HepG2 (cell line): ENCODE results near the gene VCAN. TPM values are rescaled to one million over a fixed set of nuclear protein-coding genes. Genes with fewer than 3 reads are reported as not detected.

Experiments used
- ATF1 ChIP-seq: IDR thresholded peaks from 2 replicates; pipeline ENCODE4 v1.6.1; 2016; ENCODE audit warnings: mild to moderate bottlenecking, control low read depth
- DDIT3 ChIP-seq: sonication (generic); formaldehyde crosslinking; IDR thresholded peaks from 2 replicates; pipeline ENCODE4 v1.4.0; 2020; ENCODE audit warnings: mild to moderate bottlenecking, missing genetic modification reagents
- HNF1A ChIP-seq, 2 experiments: sonication (generic) in 1 of 2; formaldehyde crosslinking in 1 of 2; IDR thresholded peaks; 2 replicates each; pipeline versions ENCODE4 v1.4.0 to v1.6.1; 2016 to 2020; ENCODE audit warnings: borderline replicate concordance in 1 of 2, low read depth in 1 of 2, mild to moderate bottlenecking in 1 of 2, missing genetic modification reagents in 1 of 2
- HNF4G ChIP-seq, 2 experiments: sonication (generic) in 1 of 2; formaldehyde crosslinking in 1 of 2; IDR thresholded peaks; 2 replicates each; pipeline versions ENCODE4 v1.4.0 to v1.6.1; 2011 to 2020; ENCODE audit warnings: borderline replicate concordance in 2 of 2, low read depth in 2 of 2, mild to moderate bottlenecking in 2 of 2, low read length in 1 of 2, missing genetic modification reagents in 1 of 2, moderate library complexity in 1 of 2
- IKZF1 ChIP-seq: fragments of 450-650 bp; IDR thresholded peaks from 2 replicates; pipeline ENCODE4 v1.7.1; 2016
- RBM39 ChIP-seq: fragments of 200-400 bp; formaldehyde crosslinking; IDR thresholded peaks from one replicate; pipeline ENCODE4 v1.6.1; 2018; ENCODE audit warnings: antibody characterized with exemption, mild to moderate bottlenecking, low read depth, low read length; ENCODE audit not compliant: poor library complexity, severe bottlenecking
- SOX6 ChIP-seq, 2 experiments: fragments of 450-650 bp in 1 of 2; sonication (generic) in 1 of 2; formaldehyde crosslinking in 1 of 2; IDR thresholded peaks; 2 replicates each; pipeline versions ENCODE4 v1.4.0 to v1.6.1; 2017 to 2020; ENCODE audit warnings: antibody characterized with exemption in 1 of 2, mild to moderate bottlenecking in 1 of 2, missing genetic modification reagents in 1 of 2
- ZFP91 ChIP-seq: sonication (generic); formaldehyde crosslinking; IDR thresholded peaks from 2 replicates; pipeline ENCODE4 v1.9.0; 2022; ENCODE audit warnings: missing genetic modification reagents, mild to moderate bottlenecking, borderline replicate concordance
- ZNF136 ChIP-seq: sonication (generic); formaldehyde crosslinking; IDR thresholded peaks from 2 replicates; pipeline ENCODE4 v1.8.1; 2022; ENCODE audit warnings: low read depth, mild to moderate bottlenecking, moderate library complexity, missing genetic modification reagents
- ZNF263 ChIP-seq: sonication (generic); formaldehyde crosslinking; IDR thresholded peaks from 2 replicates; pipeline ENCODE4 v1.4.0; 2020; ENCODE audit warnings: missing genetic modification reagents
- ZNF530 ChIP-seq: sonication (generic); formaldehyde crosslinking; IDR thresholded peaks from 2 replicates; pipeline ENCODE4 v1.5.0; 2020; ENCODE audit warnings: low read depth, mild to moderate bottlenecking, missing genetic modification reagents
- ZNF605 ChIP-seq: sonication (generic); formaldehyde crosslinking; IDR thresholded peaks from 2 replicates; pipeline ENCODE4 v1.8.0; 2022; ENCODE audit warnings: mild to moderate bottlenecking, missing genetic modification reagents
- polyA plus RNA-seq, 8 experiments: library from polyadenylated mRNA; depleted of rRNA in 3 of 8; stranded (reverse) in 7 of 8; unstranded in 1 of 8; fragments of >200 nt; fragmentation: Illumina TruSeq in 4 of 8; extraction: Trizol in 4 of 8; gene quantifications; 2 replicates each; pipeline versions ENCODE4 v1.2.1 to v1.2.3, GENCODE V29; 2011 to 2016; ENCODE audit warnings: low read depth in 4 of 8, missing spikeins in 1 of 8, mixed read lengths in 1 of 8; ENCODE audit not compliant: insufficient read depth in 1 of 8
- total RNA-seq, 5 experiments: library from RNA; depleted of rRNA; stranded (reverse); fragments of >200 nt; fragmentation: Illumina TruSeq; extraction: Trizol; gene quantifications; 2 replicates each; pipeline ENCODE4 v1.2.3, GENCODE V29; 2016; ENCODE audit warnings: low read depth in 1 of 5
- TF ChIP-seq, protein P1 (sequence below): sonication (generic); formaldehyde crosslinking; IDR thresholded peaks from 2 replicates; pipeline ENCODE4 v1.5.1; 2020; ENCODE audit warnings: missing genetic modification reagents, mild to moderate bottlenecking, borderline replicate concordance
- TF ChIP-seq, protein P2 (sequence below): IDR thresholded peaks from 2 replicates; pipeline ENCODE4 v1.4.0; 2020; ENCODE audit warnings: mild to moderate bottlenecking, missing genetic modification reagents

VCAN gene
- total and polyA plus RNA-seq, 2 of the 13 experiments (the other 11 are each of a cell fraction or from before 2014, with no cell fraction given), result 1.2 to 3.5 TPM

DNA sequence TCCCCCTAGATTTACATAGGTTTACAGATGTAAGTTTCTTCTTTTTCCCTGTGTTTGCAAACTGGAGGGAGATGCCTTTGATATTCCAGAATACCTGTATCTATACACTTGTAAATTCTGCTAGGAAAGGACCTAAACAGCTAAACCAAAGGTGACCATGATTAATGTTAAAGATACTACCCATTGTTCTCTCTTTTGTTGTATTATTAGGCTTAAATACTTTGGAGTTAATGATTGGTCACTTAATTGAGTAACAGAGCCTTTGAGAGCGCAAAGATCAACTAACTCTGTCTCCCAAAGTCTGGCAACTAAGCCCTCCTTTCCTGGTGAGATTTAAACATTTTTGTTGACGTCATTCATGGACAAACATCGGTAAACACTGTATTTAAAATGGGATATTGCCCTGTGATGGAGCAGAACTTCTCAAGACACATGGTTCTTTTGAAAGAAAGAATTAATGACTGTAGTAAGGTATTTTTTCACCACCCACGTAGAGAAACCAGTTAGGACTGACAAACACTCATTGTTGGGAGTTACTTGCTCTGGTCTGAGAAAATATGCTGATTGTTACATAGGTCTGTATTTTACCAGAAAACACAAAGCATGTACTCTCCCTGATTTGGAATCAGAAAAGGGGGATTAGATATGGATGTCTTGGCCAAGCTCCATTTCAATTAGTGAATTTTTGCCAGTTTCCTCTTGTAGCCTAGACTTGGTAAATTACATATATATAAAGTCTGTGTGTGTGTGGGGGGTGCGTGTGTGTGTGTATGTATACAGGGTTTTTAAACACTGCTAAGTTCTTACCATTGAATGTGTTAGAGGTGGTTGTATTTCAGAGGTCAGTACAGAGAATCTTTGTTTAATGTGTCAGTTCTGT is 4.6 kb downstream of the VCAN start (continued):
- peak; percentile 85 for TF ChIP-seq HNF1A (IDR thresholded peaks at IDR 0.05; ENCODE audit: low read depth)
- peak; percentile 79; the same call in 1 of the 2 replicates for TF ChIP-seq HNF1A (CRISPR knock-in tag; IDR thresholded peaks at IDR 0.05; ENCODE audit: borderline replicate concordance)
- TF ChIP-seq ZFP91 (CRISPR knock-in tag), result no peak
- no peak for TF ChIP-seq RBM39
- no peak for TF ChIP-seq IKZF1
- TF ChIP-seq, protein P1, sequence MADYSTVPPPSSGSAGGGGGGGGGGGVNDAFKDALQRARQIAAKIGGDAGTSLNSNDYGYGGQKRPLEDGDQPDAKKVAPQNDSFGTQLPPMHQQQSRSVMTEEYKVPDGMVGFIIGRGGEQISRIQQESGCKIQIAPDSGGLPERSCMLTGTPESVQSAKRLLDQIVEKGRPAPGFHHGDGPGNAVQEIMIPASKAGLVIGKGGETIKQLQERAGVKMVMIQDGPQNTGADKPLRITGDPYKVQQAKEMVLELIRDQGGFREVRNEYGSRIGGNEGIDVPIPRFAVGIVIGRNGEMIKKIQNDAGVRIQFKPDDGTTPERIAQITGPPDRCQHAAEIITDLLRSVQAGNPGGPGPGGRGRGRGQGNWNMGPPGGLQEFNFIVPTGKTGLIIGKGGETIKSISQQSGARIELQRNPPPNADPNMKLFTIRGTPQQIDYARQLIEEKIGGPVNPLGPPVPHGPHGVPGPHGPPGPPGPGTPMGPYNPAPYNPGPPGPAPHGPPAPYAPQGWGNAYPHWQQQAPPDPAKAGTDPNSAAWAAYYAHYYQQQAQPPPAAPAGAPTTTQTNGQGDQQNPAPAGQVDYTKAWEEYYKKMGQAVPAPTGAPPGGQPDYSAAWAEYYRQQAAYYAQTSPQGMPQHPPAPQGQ (CRISPR knock-in tag), result no peak
- TF ChIP-seq ZNF605 (CRISPR knock-in tag), result no peak
- TF ChIP-seq ZNF136 (CRISPR knock-in tag), result no peak
- TF ChIP-seq DDIT3 (CRISPR knock-in tag), result no peak
- no peak for TF ChIP-seq ZNF530
- TF ChIP-seq SOX6 (IDR thresholded peaks at IDR 0.05), result no peak
- peak; percentile 97 for TF ChIP-seq SOX6 (CRISPR knock-in tag; IDR thresholded peaks at IDR 0.05)
- TF ChIP-seq ZNF263 (CRISPR knock-in tag), result no peak
- TF ChIP-seq, protein P2, sequence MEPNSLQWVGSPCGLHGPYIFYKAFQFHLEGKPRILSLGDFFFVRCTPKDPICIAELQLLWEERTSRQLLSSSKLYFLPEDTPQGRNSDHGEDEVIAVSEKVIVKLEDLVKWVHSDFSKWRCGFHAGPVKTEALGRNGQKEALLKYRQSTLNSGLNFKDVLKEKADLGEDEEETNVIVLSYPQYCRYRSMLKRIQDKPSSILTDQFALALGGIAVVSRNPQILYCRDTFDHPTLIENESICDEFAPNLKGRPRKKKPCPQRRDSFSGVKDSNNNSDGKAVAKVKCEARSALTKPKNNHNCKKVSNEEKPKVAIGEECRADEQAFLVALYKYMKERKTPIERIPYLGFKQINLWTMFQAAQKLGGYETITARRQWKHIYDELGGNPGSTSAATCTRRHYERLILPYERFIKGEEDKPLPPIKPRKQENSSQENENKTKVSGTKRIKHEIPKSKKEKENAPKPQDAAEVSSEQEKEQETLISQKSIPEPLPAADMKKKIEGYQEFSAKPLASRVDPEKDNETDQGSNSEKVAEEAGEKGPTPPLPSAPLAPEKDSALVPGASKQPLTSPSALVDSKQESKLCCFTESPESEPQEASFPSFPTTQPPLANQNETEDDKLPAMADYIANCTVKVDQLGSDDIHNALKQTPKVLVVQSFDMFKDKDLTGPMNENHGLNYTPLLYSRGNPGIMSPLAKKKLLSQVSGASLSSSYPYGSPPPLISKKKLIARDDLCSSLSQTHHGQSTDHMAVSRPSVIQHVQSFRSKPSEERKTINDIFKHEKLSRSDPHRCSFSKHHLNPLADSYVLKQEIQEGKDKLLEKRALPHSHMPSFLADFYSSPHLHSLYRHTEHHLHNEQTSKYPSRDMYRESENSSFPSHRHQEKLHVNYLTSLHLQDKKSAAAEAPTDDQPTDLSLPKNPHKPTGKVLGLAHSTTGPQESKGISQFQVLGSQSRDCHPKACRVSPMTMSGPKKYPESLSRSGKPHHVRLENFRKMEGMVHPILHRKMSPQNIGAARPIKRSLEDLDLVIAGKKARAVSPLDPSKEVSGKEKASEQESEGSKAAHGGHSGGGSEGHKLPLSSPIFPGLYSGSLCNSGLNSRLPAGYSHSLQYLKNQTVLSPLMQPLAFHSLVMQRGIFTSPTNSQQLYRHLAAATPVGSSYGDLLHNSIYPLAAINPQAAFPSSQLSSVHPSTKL, result peak; percentile 77
- no peak for TF ChIP-seq ATF1 (CRISPR knock-in tag)
- 0 out of 2 replicates have a peak, but pooled peaks have one; percentile 34 for TF ChIP-seq HNF4G (IDR thresholded peaks at IDR 0.05; ENCODE audit: borderline replicate concordance, low read depth, low read length)
- TF ChIP-seq HNF4G (CRISPR knock-in tag; IDR thresholded peaks at IDR 0.05; ENCODE audit: borderline replicate concordance, low read depth), result no peak
